ENCODE data around the gene PRTFDC1.

DNA sequence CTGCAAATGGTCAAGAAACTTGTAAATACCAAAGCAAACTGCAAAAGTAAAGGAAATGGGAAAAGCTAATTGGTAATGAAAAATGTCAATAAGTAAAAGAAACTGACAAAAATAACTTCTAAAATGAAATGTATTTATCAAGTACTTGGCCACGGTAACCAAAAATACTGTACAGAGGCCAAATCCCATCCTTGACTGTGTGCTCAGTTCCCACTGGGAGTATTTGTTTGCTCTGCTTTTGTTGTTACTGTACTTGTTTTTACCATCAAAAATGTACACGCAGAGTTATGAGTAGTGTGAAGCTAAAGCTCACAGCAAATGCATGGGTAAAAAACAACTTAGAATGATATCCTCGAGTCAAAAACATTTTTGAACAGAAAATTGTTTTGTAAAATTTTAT, 32.5 kb upstream of the PRTFDC1 start:
- TF ChIP-seq, protein P1, sequence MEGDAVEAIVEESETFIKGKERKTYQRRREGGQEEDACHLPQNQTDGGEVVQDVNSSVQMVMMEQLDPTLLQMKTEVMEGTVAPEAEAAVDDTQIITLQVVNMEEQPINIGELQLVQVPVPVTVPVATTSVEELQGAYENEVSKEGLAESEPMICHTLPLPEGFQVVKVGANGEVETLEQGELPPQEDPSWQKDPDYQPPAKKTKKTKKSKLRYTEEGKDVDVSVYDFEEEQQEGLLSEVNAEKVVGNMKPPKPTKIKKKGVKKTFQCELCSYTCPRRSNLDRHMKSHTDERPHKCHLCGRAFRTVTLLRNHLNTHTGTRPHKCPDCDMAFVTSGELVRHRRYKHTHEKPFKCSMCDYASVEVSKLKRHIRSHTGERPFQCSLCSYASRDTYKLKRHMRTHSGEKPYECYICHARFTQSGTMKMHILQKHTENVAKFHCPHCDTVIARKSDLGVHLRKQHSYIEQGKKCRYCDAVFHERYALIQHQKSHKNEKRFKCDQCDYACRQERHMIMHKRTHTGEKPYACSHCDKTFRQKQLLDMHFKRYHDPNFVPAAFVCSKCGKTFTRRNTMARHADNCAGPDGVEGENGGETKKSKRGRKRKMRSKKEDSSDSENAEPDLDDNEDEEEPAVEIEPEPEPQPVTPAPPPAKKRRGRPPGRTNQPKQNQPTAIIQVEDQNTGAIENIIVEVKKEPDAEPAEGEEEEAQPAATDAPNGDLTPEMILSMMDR (IDR thresholded peaks at IDR 0.05 in 8 of 11, conservative IDR thresholded peaks at IDR 0.05 in 3 of 11): no peak
- TF ChIP-seq POLR2AphosphoS5 (IDR thresholded peaks at IDR 0.05): no peak
